Activated CD4-positive, alpha-beta T cell treated with anti-CD3 and anti-CD28 coated beads, Interleukin-2, amount 10 ng/mL, durations not matched to agents 7 days and 5 days (primary cell): ENCODE data around the gene MYMK. TPM values are rescaled to one million over a fixed set of nuclear protein-coding genes. Genes with fewer than 3 reads are reported as not detected.

ENCODE experiments used
- CTCF ChIA-PET: fragments of 350-600 bp; sonication (Branson Sonifier 250); formaldehyde crosslinking; loops from one replicate; lab custom pipeline; 2021; ENCODE audit warnings: antibody characterized with exemption; lab: Charles Lee
- POLR2A ChIA-PET: fragments of 350-600 bp; sonication (Branson Sonifier 250); formaldehyde crosslinking; loops from one replicate; lab custom pipeline; 2021; ENCODE audit warnings: antibody characterized with exemption; lab: Charles Lee
- DNase-seq: peaks from one replicate; pipeline ENCODE4 v3.0.0-alpha.2; 2020
- H3K27ac Mint-ChIP-seq: one replicate; pipeline ENCODE4 v1.8.0; 2021; ENCODE audit warnings: mild to moderate bottlenecking, moderate library complexity, mixed read lengths
- H3K27me3 Mint-ChIP-seq: one replicate; pipeline ENCODE4 v1.8.0; 2021; ENCODE audit warnings: mixed read lengths
- H3K36me3 Mint-ChIP-seq: one replicate; pipeline ENCODE4 v1.8.0; 2021; ENCODE audit warnings: low read depth, mixed read lengths
- H3K4me1 Mint-ChIP-seq: one replicate; pipeline ENCODE4 v1.8.0; 2021; ENCODE audit warnings: mixed read lengths
- H3K4me3 Mint-ChIP-seq: one replicate; pipeline ENCODE4 v1.8.0; 2021; ENCODE audit warnings: mild to moderate bottlenecking, moderate library complexity, mixed read lengths
- H3K9me3 Mint-ChIP-seq: one replicate; pipeline ENCODE4 v1.8.0; 2021; ENCODE audit warnings: mixed read lengths
- total RNA-seq, 2 experiments: library from RNA; stranded (reverse); gene quantifications; one replicate each; pipeline ENCODE4 v1.2.3, GENCODE V29; 2021

The MYMK gene
- total RNA-seq, 2 experiments from 2014 or later = not detected

GRCh38 chr9:133527444-133527920 is 2.7 kb upstream of the MYMK start:
- POLR2A ChIA-PET = no interaction called here
- CTCF ChIA-PET = interaction anchor here (1.1 kb wide), 1 partner anchor 216 kb away, joined by 4 read pairs; no protein-coding TSS in a partner anchor
- H3K27me3 Mint-ChIP-seq = no peaks in the 10 kb centered on the region
- no peak overlapping the region for H3K4me3 Mint-ChIP-seq
- DNase-seq = no peak
- no peaks in the 10 kb centered on the region for H3K9me3 Mint-ChIP-seq
- peaks cover 3% of the 10 kb centered on the region for H3K4me1 Mint-ChIP-seq
- no peak overlapping the region for H3K27ac Mint-ChIP-seq
- H3K36me3 Mint-ChIP-seq = no peaks in the 10 kb centered on the region

GRCh38 chr9:133526721-133527321 is 2.1 kb upstream of the MYMK start:
- Mint-ChIP-seq H3K4me3 (no peak overlapping the region), H3K9me3 (no peaks in the 10 kb centered on the region), H3K36me3 (no peaks in the 10 kb centered on the region), H3K27me3 (no peaks in the 10 kb centered on the region), H3K27ac (no peak overlapping the region), H3K4me1 (peaks cover 3% of the 10 kb centered on the region)
- DNase-seq = no peak
- POLR2A ChIA-PET = no interaction called here
- CTCF ChIA-PET = no interaction called here

GRCh38 chr9:133525677-133526076 is 918 bp upstream of the MYMK start:
- POLR2A ChIA-PET = no interaction called here
- Mint-ChIP-seq H3K4me3 (no peak overlapping the region), H3K27ac (no peak overlapping the region), H3K36me3 (no peaks in the 10 kb centered on the region), H3K4me1 (peaks cover 3% of the 10 kb centered on the region), H3K9me3 (no peaks in the 10 kb centered on the region), H3K27me3 (no peaks in the 10 kb centered on the region)
- CTCF ChIA-PET = no interaction called here
- DNase-seq = no peak

GRCh38 chr9:133524146-133524545 is 613 bp downstream of the MYMK start:
- POLR2A ChIA-PET = no interaction called here
- no peaks in the 10 kb centered on the region for H3K27me3 Mint-ChIP-seq
- DNase-seq = no peak
- CTCF ChIA-PET = no interaction called here
- H3K27ac Mint-ChIP-seq = no peak overlapping the region
- H3K4me3 Mint-ChIP-seq = no peak overlapping the region
- H3K9me3 Mint-ChIP-seq = no peaks in the 10 kb centered on the region
- H3K4me1 Mint-ChIP-seq = peaks cover 3% of the 10 kb centered on the region
- H3K36me3 Mint-ChIP-seq = no peaks in the 10 kb centered on the region

- H3K9me3 Mint-ChIP-seq = no peaks in the 10 kb centered on the region
- ChIA-PET CTCF (no interaction called here), POLR2A (no interaction called here)
- H3K36me3 Mint-ChIP-seq = no peaks in the 10 kb centered on the region
- no peak overlapping the region for H3K4me3 Mint-ChIP-seq
- H3K27ac Mint-ChIP-seq = no peak overlapping the region
- no peak for DNase-seq
- no peaks in the 10 kb centered on the region for H3K27me3 Mint-ChIP-seq
- H3K4me1 Mint-ChIP-seq = peaks cover 3% of the 10 kb centered on the region
These were observed 1.7 kb downstream of the MYMK start for GRCh38 chr9:133523106-133523505.

GRCh38 chr9:133522073-133522910 is 2.5 kb downstream of the MYMK start:
- H3K4me3 Mint-ChIP-seq = no peak overlapping the region
- H3K27ac Mint-ChIP-seq = no peak overlapping the region
- H3K27me3 Mint-ChIP-seq = no peaks in the 10 kb centered on the region
- H3K9me3 Mint-ChIP-seq = no peaks in the 10 kb centered on the region
- no peaks in the 10 kb centered on the region for H3K36me3 Mint-ChIP-seq
- ChIA-PET CTCF (no interaction called here), POLR2A (no interaction called here)
- H3K4me1 Mint-ChIP-seq = peaks cover 3% of the 10 kb centered on the region
- DNase-seq = no peak

GRCh38 chr9:133521122-133522072 is 3.4 kb downstream of the MYMK start:
- Mint-ChIP-seq H3K27ac (no peak overlapping the region), H3K4me3 (no peak overlapping the region), H3K9me3 (no peaks in the 10 kb centered on the region), H3K36me3 (no peaks in the 10 kb centered on the region), H3K27me3 (no peaks in the 10 kb centered on the region), H3K4me1 (no peaks in the 10 kb centered on the region)
- ChIA-PET POLR2A (no interaction called here), CTCF (no interaction called here)
- no peak for DNase-seq

GRCh38 chr9:133520121-133520835 is 4.5 kb downstream of the MYMK start:
- DNase-seq = no peak
- ChIA-PET POLR2A (no interaction called here), CTCF (no interaction called here)
- Mint-ChIP-seq H3K4me1 (no peaks in the 10 kb centered on the region), H3K9me3 (no peaks in the 10 kb centered on the region), H3K27me3 (no peaks in the 10 kb centered on the region), H3K36me3 (no peaks in the 10 kb centered on the region), H3K27ac (no peak overlapping the region), H3K4me3 (no peak overlapping the region)

- Mint-ChIP-seq H3K4me1 (no peaks in the 10 kb centered on the region), H3K27me3 (no peaks in the 10 kb centered on the region), H3K27ac (no peak overlapping the region), H3K9me3 (no peaks in the 10 kb centered on the region), H3K4me3 (no peak overlapping the region), H3K36me3 (no peaks in the 10 kb centered on the region)
- ChIA-PET POLR2A (no interaction called here), CTCF (no interaction called here)
- DNase-seq = no peak
These were observed 5.1 kb downstream of the MYMK start for GRCh38 chr9:133519693-133520092.

- POLR2A ChIA-PET = no interaction called here
- Mint-ChIP-seq H3K4me1 (no peaks in the 10 kb centered on the region), H3K27me3 (no peaks in the 10 kb centered on the region), H3K36me3 (no peaks in the 10 kb centered on the region), H3K4me3 (no peak overlapping the region), H3K9me3 (no peaks in the 10 kb centered on the region), H3K27ac (no peak overlapping the region)
- no peak for DNase-seq
- CTCF ChIA-PET = no interaction called here
These were observed 5.9 kb downstream of the MYMK start for GRCh38 chr9:133518706-133519449.

- Mint-ChIP-seq H3K4me3 (no peak overlapping the region), H3K27me3 (no peaks in the 10 kb centered on the region), H3K36me3 (no peaks in the 10 kb centered on the region), H3K9me3 (no peaks in the 10 kb centered on the region), H3K4me1 (no peaks in the 10 kb centered on the region), H3K27ac (no peak overlapping the region)
- POLR2A ChIA-PET = no interaction called here
- CTCF ChIA-PET = no interaction called here
- no peak for DNase-seq
These were observed 6.6 kb downstream of the MYMK start for GRCh38 chr9:133518200-133518599.

- Mint-ChIP-seq H3K9me3 (no peaks in the 10 kb centered on the region), H3K4me3 (no peak overlapping the region), H3K27me3 (no peaks in the 10 kb centered on the region), H3K36me3 (no peaks in the 10 kb centered on the region), H3K27ac (no peak overlapping the region), H3K4me1 (no peaks in the 10 kb centered on the region)
- CTCF ChIA-PET = no interaction called here
- no peak for DNase-seq
- POLR2A ChIA-PET = no interaction called here
These were observed 7.0 kb downstream of the MYMK start for GRCh38 chr9:133517711-133518110.
